Measurements from ENCODE around the gene ADAMTS20.

GRCh38 chr12:43305065-43305464, 246.9 kb downstream of the ADAMTS20 start:
- no peak for TF ChIP-seq BHLHE40 (IDR thresholded peaks at IDR 0.05; ENCODE audit: borderline replicate concordance)
- no peak for TF ChIP-seq FOXM1 (IDR thresholded peaks at IDR 0.05; ENCODE audit: borderline replicate concordance)
- TF ChIP-seq ARNT (IDR thresholded peaks at IDR 0.05) = no peak
- TF ChIP-seq HDGF (IDR thresholded peaks at IDR 0.05; ENCODE audit: borderline replicate concordance) = no peak
